ENCODE results near the gene ICAM1.

ICAM1 gene

DNA sequence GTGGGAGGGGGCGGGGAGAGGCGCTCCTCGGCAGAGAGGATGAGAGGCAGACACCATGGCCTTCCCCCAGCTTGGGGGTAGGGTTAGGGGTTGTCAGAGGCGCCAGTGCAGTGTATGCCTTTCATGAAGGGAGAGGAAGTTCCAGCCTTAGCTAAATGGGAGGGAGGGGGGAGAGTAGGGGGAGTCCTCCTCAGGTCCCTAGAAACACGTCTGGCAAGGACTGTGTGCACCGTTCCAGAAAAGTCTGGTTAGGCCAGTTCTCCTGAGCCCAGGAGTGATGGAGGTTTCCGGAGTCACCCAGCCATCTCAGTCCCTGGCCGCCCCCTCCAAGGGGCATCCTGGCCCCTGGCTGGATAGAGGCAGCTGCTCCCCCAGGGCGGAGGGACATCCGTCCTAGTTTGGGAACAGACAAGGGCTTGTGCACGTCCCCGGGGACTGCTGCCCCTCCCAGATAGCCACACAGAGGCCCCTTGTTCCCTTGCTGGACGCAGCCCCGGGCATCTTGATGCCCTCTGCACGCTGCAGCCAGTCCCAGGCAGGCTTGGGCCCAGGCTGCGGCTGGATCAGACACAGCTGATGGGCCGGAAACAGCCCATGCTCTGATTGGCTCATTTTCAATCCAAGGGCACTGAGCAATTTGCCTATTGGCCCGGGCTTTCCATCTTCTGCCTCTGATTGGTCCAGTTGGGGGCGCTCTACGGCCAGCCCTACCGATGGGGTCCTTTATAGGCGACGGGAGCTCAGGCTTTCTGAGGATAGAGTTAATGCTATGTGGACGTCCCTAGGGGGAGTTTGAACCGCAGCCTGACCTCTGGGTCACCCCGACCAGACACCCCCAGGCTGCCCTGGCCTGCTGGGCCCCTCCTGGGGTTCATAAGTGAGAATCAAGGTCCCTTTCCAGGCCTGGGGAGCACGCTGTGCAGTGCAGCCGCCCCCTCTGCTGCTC lies 43.6 kb upstream of the ICAM1 start:
- TF ChIP-seq, protein P1, sequence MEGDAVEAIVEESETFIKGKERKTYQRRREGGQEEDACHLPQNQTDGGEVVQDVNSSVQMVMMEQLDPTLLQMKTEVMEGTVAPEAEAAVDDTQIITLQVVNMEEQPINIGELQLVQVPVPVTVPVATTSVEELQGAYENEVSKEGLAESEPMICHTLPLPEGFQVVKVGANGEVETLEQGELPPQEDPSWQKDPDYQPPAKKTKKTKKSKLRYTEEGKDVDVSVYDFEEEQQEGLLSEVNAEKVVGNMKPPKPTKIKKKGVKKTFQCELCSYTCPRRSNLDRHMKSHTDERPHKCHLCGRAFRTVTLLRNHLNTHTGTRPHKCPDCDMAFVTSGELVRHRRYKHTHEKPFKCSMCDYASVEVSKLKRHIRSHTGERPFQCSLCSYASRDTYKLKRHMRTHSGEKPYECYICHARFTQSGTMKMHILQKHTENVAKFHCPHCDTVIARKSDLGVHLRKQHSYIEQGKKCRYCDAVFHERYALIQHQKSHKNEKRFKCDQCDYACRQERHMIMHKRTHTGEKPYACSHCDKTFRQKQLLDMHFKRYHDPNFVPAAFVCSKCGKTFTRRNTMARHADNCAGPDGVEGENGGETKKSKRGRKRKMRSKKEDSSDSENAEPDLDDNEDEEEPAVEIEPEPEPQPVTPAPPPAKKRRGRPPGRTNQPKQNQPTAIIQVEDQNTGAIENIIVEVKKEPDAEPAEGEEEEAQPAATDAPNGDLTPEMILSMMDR (conservative IDR thresholded peaks at IDR 0.05; ENCODE audit: low read depth, low read length): peak; percentile 38
- no peak overlapping the region for H3K4me3 ChIP-seq (ENCODE audit: low read depth, low read length)

DNA sequence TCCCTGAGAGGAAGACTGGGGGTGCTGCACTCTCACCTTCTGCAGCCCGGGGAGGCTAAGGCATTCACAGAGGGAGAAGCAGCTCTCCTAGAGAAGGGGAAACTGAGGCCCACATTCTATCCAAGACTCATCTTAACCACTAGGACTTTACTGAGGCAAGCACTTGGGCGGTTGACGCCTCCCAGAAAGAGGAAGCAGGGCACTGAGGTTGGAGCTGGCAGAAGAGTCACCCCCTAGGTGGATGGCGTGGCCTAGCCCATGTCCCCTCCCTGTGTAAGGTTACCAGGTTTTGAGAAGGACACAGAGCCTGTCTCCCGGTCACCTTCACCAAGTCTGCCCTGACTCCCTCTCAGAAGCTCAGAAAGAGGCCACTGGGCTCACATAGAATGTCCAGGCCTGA lies 42.5 kb upstream of the ICAM1 start:
- no peak overlapping the region for H3K4me3 ChIP-seq (ENCODE audit: low read depth, low read length)
- TF ChIP-seq, protein P1 (conservative IDR thresholded peaks at IDR 0.05; ENCODE audit: low read depth, low read length): no peak
- DNase-seq (ENCODE audit: low read depth): no peak

More for the DNA sequence above, 43.6 kb upstream of the ICAM1 start:
- peak; percentile 47 for DNase-seq (ENCODE audit: low read depth)

DNA sequence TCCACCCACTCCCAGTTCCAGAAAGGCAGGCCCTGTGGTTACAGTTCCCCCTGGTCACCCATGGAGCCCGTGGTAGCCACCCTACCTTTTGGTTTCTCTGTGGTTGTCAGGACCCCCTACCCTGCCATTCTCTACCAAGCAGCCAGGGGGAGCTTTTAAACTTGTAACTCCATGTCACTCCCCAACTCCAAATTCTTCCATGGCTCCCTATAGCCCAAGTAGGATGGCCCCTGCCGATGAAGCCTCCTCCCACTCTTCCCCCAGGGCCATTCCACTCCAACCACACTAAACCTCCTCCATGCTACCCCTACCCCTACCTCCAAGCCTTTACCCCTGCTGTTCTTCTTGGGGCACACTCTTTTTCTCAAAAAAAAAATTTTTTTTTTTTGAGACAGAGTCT lies 42.0 kb upstream of the ICAM1 start:
- TF ChIP-seq, protein P1 (conservative IDR thresholded peaks at IDR 0.05; ENCODE audit: low read depth, low read length): peak; percentile 69
- peak; percentile 61 for DNase-seq (ENCODE audit: low read depth)
- no peak overlapping the region for H3K4me3 ChIP-seq (ENCODE audit: low read depth, low read length)

DNA sequence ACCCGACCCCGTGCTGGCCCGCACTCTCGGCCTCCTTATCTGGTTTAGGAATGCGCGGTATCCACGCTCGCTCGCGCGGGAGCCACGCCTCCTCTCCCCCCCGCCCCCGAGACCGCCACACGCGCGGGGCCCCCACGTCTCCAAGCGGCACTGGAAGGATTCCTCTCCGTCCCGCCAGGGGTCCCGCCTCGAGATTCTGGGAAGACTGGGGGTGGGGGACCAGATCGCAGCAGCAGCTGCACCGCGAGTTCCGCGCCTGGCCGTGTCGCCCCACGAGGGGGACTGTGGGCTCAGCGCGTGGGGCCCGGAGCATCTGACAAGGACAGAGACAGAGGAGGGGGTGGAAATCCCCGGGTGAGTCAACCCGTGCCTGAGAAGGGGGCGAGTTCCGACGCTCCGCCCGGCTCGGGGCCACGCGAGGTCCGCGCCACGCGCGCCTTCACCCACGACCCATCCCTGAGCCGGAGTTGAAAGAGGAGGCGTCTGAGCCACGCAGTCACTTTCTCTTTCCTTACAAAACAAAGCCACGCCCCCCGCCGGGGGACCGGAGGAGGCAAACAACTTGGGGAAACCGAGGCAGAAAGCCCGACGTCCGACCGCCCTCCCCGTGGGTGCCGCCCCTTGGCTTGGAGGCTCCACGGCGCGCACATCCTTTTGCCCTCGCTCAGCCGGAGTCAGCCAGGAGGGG lies 40.6 kb upstream of the ICAM1 start:
- DNase-seq (ENCODE audit: low read depth): peak; percentile 39
- H3K4me3 ChIP-seq (ENCODE audit: low read depth, low read length): peak overlapping the region; percentile 79
- TF ChIP-seq, protein P1 (conservative IDR thresholded peaks at IDR 0.05; ENCODE audit: low read depth, low read length): no peak

DNA sequence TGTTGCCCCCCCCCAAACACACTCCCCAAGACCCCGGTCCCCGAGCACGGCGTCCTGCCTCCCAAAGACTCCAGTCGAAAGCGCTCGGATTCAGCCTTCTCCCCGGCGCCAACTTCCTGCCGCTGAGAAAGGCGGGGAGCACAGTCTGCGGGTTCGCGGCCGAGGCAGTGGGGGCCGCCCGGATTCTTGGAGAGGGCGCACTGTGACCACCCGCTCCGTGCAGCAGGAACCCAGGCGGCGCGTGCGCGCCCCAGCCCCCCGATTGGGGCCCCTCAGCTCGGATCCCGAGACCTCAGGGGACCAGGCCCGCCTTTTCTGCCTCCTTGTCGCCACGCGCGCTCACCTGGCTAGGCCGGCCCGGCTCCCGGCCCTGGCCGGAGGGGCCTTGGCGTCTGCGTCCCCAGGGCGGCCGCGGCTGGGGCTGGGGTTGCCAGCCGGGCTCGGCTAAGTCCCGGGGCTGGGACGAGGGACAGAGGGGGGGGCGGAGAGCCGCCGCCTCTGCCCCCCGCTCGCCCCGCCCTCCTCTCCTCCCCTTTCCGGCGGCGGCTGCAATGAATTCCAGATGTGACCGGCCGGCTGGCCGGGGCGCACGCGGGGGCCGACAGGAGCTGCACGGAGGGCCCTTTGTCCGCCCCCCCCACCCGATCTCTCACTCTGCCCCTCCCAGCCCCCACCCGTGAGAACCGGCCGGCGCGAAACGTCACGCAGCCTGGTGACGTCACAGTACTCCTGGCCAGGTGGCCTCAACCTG lies 39.9 kb upstream of the ICAM1 start, which contains the start of gene S1PR2:
Gene S1PR2 (minus strand): TSS at position 471 of the 751 bp plus-strand sequence. CDS start 6,426 bp downstream, outside the sequence.
- TF ChIP-seq, protein P1 (conservative IDR thresholded peaks at IDR 0.05; ENCODE audit: low read depth, low read length): no peak
- peak within 1 kb of the TSS; percentile 79 for H3K4me3 ChIP-seq (ENCODE audit: low read depth, low read length)
- peak; percentile 59 for DNase-seq (ENCODE audit: low read depth)

DNA sequence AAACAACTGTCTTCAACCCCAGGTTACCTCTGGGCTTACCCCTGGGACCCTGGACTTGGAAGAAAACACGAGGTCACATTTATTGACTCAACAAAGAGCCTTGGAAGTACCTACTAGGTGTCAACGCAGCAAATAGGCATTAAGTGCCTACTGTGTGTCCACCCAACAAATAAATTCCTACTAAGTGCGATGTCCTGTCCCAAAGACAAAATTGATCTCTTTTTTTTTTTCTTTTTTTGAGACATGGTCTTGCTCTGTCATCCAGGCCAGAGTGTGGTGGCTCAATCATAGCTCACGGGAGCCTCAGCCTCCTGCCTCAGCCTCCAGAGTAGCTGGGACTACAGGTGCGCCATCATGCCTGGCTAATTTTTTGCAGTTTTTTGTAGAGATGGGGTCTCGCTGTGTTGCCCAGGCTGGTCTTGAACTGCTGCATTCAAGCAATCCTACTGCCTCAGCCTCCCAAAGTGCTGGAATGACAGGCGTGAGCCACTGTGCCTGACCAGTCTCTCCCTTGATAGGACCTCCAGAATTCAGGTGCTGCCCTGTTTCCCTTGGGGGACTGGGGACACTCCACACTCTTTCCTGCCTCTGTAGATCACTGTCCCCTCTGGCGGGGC lies 39.2 kb upstream of the ICAM1 start:
- TF ChIP-seq, protein P1 (conservative IDR thresholded peaks at IDR 0.05; ENCODE audit: low read depth, low read length): no peak
- peak overlapping the region; percentile 79 for H3K4me3 ChIP-seq (ENCODE audit: low read depth, low read length)
- DNase-seq (ENCODE audit: low read depth): no peak
